Measurements from ENCODE around the gene APCDD1L.

DNA sequence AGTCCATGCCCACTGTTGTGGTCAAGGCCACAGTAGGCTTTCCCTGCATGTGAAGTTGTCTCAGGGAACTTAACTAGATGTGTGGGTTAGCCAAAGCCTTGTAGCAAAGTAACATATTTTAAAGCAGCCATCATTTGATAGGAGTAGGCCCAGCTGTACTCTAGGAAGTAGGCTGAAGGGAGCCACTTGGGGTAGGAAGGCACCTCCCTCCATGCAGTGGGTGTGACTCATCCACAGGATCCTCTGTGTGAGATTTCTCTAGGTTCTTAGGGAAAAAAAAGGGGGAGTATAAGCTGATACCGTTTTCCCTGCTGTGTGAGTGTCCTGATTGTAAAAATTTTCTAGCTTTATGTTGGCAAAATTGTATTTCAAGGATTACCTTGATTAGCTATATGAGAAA, 81.4 kb downstream of the APCDD1L start:
- TF ChIP-seq POLR2A (IDR thresholded peaks at IDR 0.05), result no peak
- no peak for TF ChIP-seq CTCF (IDR thresholded peaks at IDR 0.05)
- no peak for TF ChIP-seq POLR2AphosphoS5 (IDR thresholded peaks at IDR 0.05)

Measured in suprapubic skin (tissue), 4 donors.